ENCODE data around the gene BATF2. TPM values are rescaled to one million over a fixed set of nuclear protein-coding genes. Genes with fewer than 3 reads are reported as not detected.

The BATF2 gene
- polyA plus RNA-seq, 2 of the 4 experiments (the other 2 are of a cell fraction), result 0.21 to 0.67 TPM

GRCh38 chr11:64998141-64998540 lies 1.4 kb upstream of the BATF2 start:
- Histone ChIP-seq H3K27ac (peak overlapping the region in 1 of 2 experiments; percentile 80; a peak in 4 of 6 replicates), H3K4me3 (no peak overlapping the region), H3K4me2 (peak overlapping the region; percentile 63; the same call in 2 of the 3 replicates), H3K4me1 (peaks cover 29% of the 10 kb centered on the region), H3K9me3 (no peaks in the 10 kb centered on the region)
- CTCF ChIA-PET, result interaction anchor here (0.7 to 6.4 kb wide), 11 partner anchors 10 to 151 kb away, joined by 3 to 47 read pairs (median 9); partner anchors contain the start of gene ARL2
- WGBS (ENCODE audit: missing lambda C conversion rate), result 25% methylated on average over 1 of the region's 1 CpG
- TF ChIP-seq HES2 (IDR thresholded peaks at IDR 0.05) (no peak), HDAC2 (IDR thresholded peaks at IDR 0.05) (no peak), BCL3 (IDR thresholded peaks at IDR 0.05) (no peak), CHD2 (IDR thresholded peaks at IDR 0.05; ENCODE audit: low read length, partially characterized antibody) (no peak), ZFP36 (IDR thresholded peaks at IDR 0.05; ENCODE audit: borderline replicate concordance, partially characterized antibody) (no peak), ZC3H11A (IDR thresholded peaks at IDR 0.05) (no peak), ESRRA (IDR thresholded peaks at IDR 0.05; ENCODE audit: borderline replicate concordance, low read length) (no peak), TP53 (CRISPR knock-in tag; IDR thresholded peaks at IDR 0.05) (no peak)
- DNase-seq (ENCODE audit: low read depth in 1 of 2, low spot score in 1 of 2), result peak in 1 of 2 experiments; percentile 40
- FAIRE-seq, result no peak
- ATAC-seq, result no peak
- POLR2A ChIA-PET, result interaction anchor here (0.6 to 1.2 kb wide), 3 partner anchors 8 to 102 kb away, joined by 3 to 7 read pairs (median 4); no protein-coding TSS in a partner anchor

- CTCF ChIA-PET, result interaction anchor here (0.6 to 6.4 kb wide), 33 partner anchors 9 to 201 kb away, joined by 3 to 47 read pairs (median 4); partner anchors contain the start of genes ARL2, PPP2R5B and ZNHIT2
- H3K27ac ChIP-seq, result peak overlapping the region; percentile 56 to 73; a peak in 5 of 6 replicates
- DNase-seq (ENCODE audit: low read depth in 1 of 2, low spot score in 1 of 2) (no peak), ATAC-seq (no peak), FAIRE-seq (no peak)
- POLR2A ChIA-PET, result interaction anchor here (0.9 to 1.7 kb wide), 3 partner anchors 10 to 148 kb away, joined by 3 to 10 read pairs (median 4); partner anchors contain the start of gene ARL2
- no peak overlapping the region for H3K4me3 ChIP-seq
- H3K4me2 ChIP-seq, result peak overlapping the region; percentile 63
- H3K9me3 ChIP-seq, result no peaks in the 10 kb centered on the region
- H3K4me1 ChIP-seq, result peaks cover 29% of the 10 kb centered on the region
- TF ChIP-seq ZFP36 (IDR thresholded peaks at IDR 0.05; ENCODE audit: borderline replicate concordance, partially characterized antibody) (no peak), HOXA7 (CRISPR knock-in tag; IDR thresholded peaks at IDR 0.05) (no peak), SMC3 (IDR thresholded peaks at IDR 0.05) (no peak), RARB (CRISPR knock-in tag; IDR thresholded peaks at IDR 0.05) (no peak), BHLHE40 (IDR thresholded peaks at IDR 0.05; ENCODE audit: low read depth, low read length) (no peak), CBX2 (IDR thresholded peaks at IDR 0.05; ENCODE audit: borderline replicate concordance, low read depth) (no peak), ZNF302 (CRISPR knock-in tag; IDR thresholded peaks at IDR 0.05) (no peak), MAFK (IDR thresholded peaks at IDR 0.05; ENCODE audit: partially characterized antibody) (no peak)
- 67% methylated on average over 11 of the region's 11 CpGs for WGBS (ENCODE audit: missing lambda C conversion rate)
Measured at GRCh38 chr11:64996327-64996709, 453 bp downstream of the BATF2 start.

GRCh38 chr11:64994318-64994717 lies 2.5 kb downstream of the BATF2 start:
- DNase-seq (ENCODE audit: low read depth in 1 of 2, low spot score in 1 of 2) (no peak), ATAC-seq (no peak), FAIRE-seq (no peak)
- H3K4me3 ChIP-seq, result no peak overlapping the region
- no peak overlapping the region for H3K27ac ChIP-seq
- 81% methylated on average over 7 of the region's 7 CpGs for WGBS (ENCODE audit: missing lambda C conversion rate)
- POLR2A ChIA-PET, result no interaction called here
- no peak for TF ChIP-seq NPAS2 (CRISPR knock-in tag; IDR thresholded peaks at IDR 0.05; ENCODE audit: borderline replicate concordance)
- TF ChIP-seq HEYL (CRISPR knock-in tag; IDR thresholded peaks at IDR 0.05), result no peak
- no peak for TF ChIP-seq CBX8 (IDR thresholded peaks at IDR 0.05)
- no peak for TF ChIP-seq RAD21 (conservative IDR thresholded peaks at IDR 0.05 in 1 of 2, IDR thresholded peaks at IDR 0.05 in 1 of 2)
- TF ChIP-seq EP300 (IDR thresholded peaks at IDR 0.05), result no peak
- TF ChIP-seq FOSB (CRISPR knock-in tag; IDR thresholded peaks at IDR 0.05), result no peak
- TF ChIP-seq USF2 (IDR thresholded peaks at IDR 0.05), result no peak
- TF ChIP-seq RNF2 (IDR thresholded peaks at IDR 0.05; ENCODE audit: borderline replicate concordance, low read depth), result no peak
- TF ChIP-seq HOXA7 (CRISPR knock-in tag; IDR thresholded peaks at IDR 0.05), result no peak
- no peak for TF ChIP-seq ELK1 (IDR thresholded peaks at IDR 0.05; ENCODE audit: low read depth, low read length)
- no peak for TF ChIP-seq MAX (IDR thresholded peaks at IDR 0.05)
- TF ChIP-seq CEBPB (IDR thresholded peaks at IDR 0.05), result no peak
- no peak for TF ChIP-seq POLR2A (IDR thresholded peaks at IDR 0.05; ENCODE audit: low read length)
- TF ChIP-seq FOXS1 (CRISPR knock-in tag; IDR thresholded peaks at IDR 0.05), result no peak
- no peak for TF ChIP-seq HDAC2 (IDR thresholded peaks at IDR 0.05)
- no peak for TF ChIP-seq TP53 (CRISPR knock-in tag; IDR thresholded peaks at IDR 0.05)
- TF ChIP-seq MAZ (IDR thresholded peaks at IDR 0.05; ENCODE audit: borderline replicate concordance, low read depth, low read length), result no peak
- H3K9me3 ChIP-seq, result no peaks in the 10 kb centered on the region
- CTCF ChIA-PET, result interaction anchor here (0.9 to 6.4 kb wide), 4 partner anchors 10 to 68 kb away, joined by 3 to 47 read pairs (median 10); partner anchors contain the start of gene ARL2
- H3K4me2 ChIP-seq, result no peak overlapping the region
- H3K4me1 ChIP-seq, result peaks cover 25% of the 10 kb centered on the region

All from A549 (cell line).